Astrocyte (in vitro differentiated cells and primary cell): ENCODE data around the gene CPPED1.

Source experiments
- EZH2 ChIP-seq: IDR thresholded peaks from 2 replicates; pipeline ENCODE4 v1.6.1; 2012; ENCODE audit warnings: mild to moderate bottlenecking, low read length, inconsistent platforms; ENCODE audit not compliant: insufficient read depth
- TF ChIP-seq, protein P1 (sequence below): IDR thresholded peaks from 2 replicates; pipeline ENCODE4 v1.5.1; 2011; ENCODE audit warnings: low read depth, mild to moderate bottlenecking, inconsistent platforms, low read length, moderate library complexity; ENCODE audit not compliant: insufficient read depth

DNA sequence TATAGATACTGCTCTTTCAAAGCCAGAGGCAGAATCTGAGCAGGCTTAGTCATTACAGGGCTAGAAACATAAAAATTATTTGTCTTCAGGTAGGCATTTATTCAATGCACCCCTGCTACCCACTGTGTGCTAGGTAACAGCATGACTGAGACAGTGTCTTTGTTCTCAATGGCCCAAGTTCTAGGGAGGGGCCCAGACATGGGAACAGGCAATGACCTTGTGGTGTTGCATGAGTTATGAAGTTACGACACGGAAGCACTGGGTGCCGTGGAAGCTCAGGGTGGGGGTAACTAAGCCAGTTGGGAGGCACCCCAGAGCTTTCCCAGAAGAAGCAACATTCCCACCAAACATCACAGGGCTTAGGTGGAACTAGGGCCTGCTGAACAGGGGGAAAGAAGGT is 87.0 kb downstream of the CPPED1 start:
- no peak for TF ChIP-seq EZH2
- TF ChIP-seq, protein P1, sequence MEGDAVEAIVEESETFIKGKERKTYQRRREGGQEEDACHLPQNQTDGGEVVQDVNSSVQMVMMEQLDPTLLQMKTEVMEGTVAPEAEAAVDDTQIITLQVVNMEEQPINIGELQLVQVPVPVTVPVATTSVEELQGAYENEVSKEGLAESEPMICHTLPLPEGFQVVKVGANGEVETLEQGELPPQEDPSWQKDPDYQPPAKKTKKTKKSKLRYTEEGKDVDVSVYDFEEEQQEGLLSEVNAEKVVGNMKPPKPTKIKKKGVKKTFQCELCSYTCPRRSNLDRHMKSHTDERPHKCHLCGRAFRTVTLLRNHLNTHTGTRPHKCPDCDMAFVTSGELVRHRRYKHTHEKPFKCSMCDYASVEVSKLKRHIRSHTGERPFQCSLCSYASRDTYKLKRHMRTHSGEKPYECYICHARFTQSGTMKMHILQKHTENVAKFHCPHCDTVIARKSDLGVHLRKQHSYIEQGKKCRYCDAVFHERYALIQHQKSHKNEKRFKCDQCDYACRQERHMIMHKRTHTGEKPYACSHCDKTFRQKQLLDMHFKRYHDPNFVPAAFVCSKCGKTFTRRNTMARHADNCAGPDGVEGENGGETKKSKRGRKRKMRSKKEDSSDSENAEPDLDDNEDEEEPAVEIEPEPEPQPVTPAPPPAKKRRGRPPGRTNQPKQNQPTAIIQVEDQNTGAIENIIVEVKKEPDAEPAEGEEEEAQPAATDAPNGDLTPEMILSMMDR = no peak
